ENCODE results near the gene MISP3. TPM values are rescaled to one million over a fixed set of nuclear protein-coding genes. Genes with fewer than 3 reads are reported as not detected.
"Not testable (repeated sequence)": the region's sequence is repeated elsewhere in the genome, so short reads cannot be mapped to it uniquely, and the experiment has no call there.

MISP3 gene
- total RNA-seq, 1 experiment from 2014 or later = 3.2 TPM

GRCh38 chr19:14039181-14039580 is 33.4 kb upstream of the MISP3 start (continued):
- TF ChIP-seq ARID4B (CRISPR knock-in tag; IDR thresholded peaks at IDR 0.05; ENCODE audit: borderline replicate concordance) (no peak), TP53 (CRISPR knock-in tag; IDR thresholded peaks at IDR 0.05) (no peak), ESRRA (CRISPR knock-in tag; IDR thresholded peaks at IDR 0.05; ENCODE audit: borderline replicate concordance) (no peak)

GRCh38 chr19:14042659-14043608 is 29.7 kb upstream of the MISP3 start:
- peak overlapping the region; percentile 99 for H3K27ac Mint-ChIP-seq
- CTCF ChIA-PET = interaction anchor here (0.5 to 11.1 kb wide), 24 partner anchors 9 to 1973 kb away, joined by 3 to 187 read pairs (median 4); partner anchors contain the start of genes DCAF15, IL27RA, MISP3 and PALM3
- POLR2A ChIA-PET = interaction anchor here (0.7 to 1.1 kb wide), 3 partner anchors 11 to 111 kb away, joined by 3 to 4 read pairs (median 4); partner anchors contain the start of gene IL27RA

GRCh38 chr19:14047866-14048265 is 24.7 kb upstream of the MISP3 start:
- ChIA-PET CTCF (interaction anchor here (0.5 to 11.1 kb wide), 45 partner anchors 9 to 1185 kb away, joined by 3 to 187 read pairs (median 4); partner anchors contain the start of genes ASF1B, C19orf67, CC2D1A and DCAF15), POLR2A (interaction anchor here (1.2 kb wide), 1 partner anchor 10 kb away, joined by 5 read pairs; no protein-coding TSS in a partner anchor)
- H3K9me3 Mint-ChIP-seq; H3K27ac Mint-ChIP-seq; H3K4me3 Mint-ChIP-seq; H3K36me3 Mint-ChIP-seq; DNase-seq (ENCODE audit: low spot score); ATAC-seq; H3K4me1 Mint-ChIP-seq; H3K27me3 Mint-ChIP-seq (ENCODE audit: low read depth): not testable (repeated sequence)

More at GRCh38 chr19:14042659-14043608, 29.7 kb upstream of the MISP3 start:
- DNase-seq (ENCODE audit: low spot score) = peak; percentile 76
- H3K4me1 Mint-ChIP-seq; H3K4me3 Mint-ChIP-seq; H3K36me3 Mint-ChIP-seq; H3K27me3 Mint-ChIP-seq (ENCODE audit: low read depth); H3K9me3 Mint-ChIP-seq: not testable (repeated sequence)
- peak; percentile 96 for ATAC-seq
- 0 out of 2 replicates have a peak, but pooled peaks have one; percentile 43 for TF ChIP-seq FOXP4 (CRISPR knock-in tag; IDR thresholded peaks at IDR 0.05)
- peak; percentile 43 for TF ChIP-seq CTCF (IDR thresholded peaks at IDR 0.05)
- TF ChIP-seq ZNF532 (CRISPR knock-in tag; IDR thresholded peaks at IDR 0.05; ENCODE audit: borderline replicate concordance) = 0 out of 2 replicates have a peak, but pooled peaks have one; percentile 20
- TF ChIP-seq FOXK1 (CRISPR knock-in tag; IDR thresholded peaks at IDR 0.05) = 0 out of 2 replicates have a peak, but pooled peaks have one; percentile 28
